Type B pancreatic cell (in vitro differentiated cells): Measurements from ENCODE around the gene TMEM267. TPM values are rescaled to one million over a fixed set of nuclear protein-coding genes. Genes with fewer than 3 reads are reported as not detected.
"Not testable (repeated sequence)": the region's sequence is repeated elsewhere in the genome, so short reads cannot be mapped to it uniquely, and the experiment has no call there.

Experiments used
- DNase-seq: peaks from one replicate; pipeline ENCODE4 v3.0.0; 2021; ENCODE audit warnings: mixed read lengths; ENCODE audit not compliant: unreplicated experiment; ENCODE audit errors: extremely low spot score
- H3K27ac Mint-ChIP-seq: 2 replicates; pipeline ENCODE4 v1.8.0; 2021; ENCODE audit warnings: mild to moderate bottlenecking, mixed read lengths
- H3K27me3 Mint-ChIP-seq: 2 replicates; pipeline ENCODE4 v1.8.0; 2021; ENCODE audit warnings: mixed read lengths
- H3K36me3 Mint-ChIP-seq: 2 replicates; pipeline ENCODE4 v1.8.0; 2021; ENCODE audit warnings: mixed read lengths
- H3K4me1 Mint-ChIP-seq: one replicate; pipeline ENCODE4 v1.8.0; 2021; ENCODE audit warnings: mixed read lengths; ENCODE audit not compliant: unreplicated experiment
- H3K4me3 Mint-ChIP-seq: 2 replicates; pipeline ENCODE4 v1.8.0; 2021; ENCODE audit warnings: mild to moderate bottlenecking, mixed read lengths
- H3K9me3 Mint-ChIP-seq: 2 replicates; pipeline ENCODE4 v1.8.0; 2021; ENCODE audit warnings: mixed read lengths
- CTCF ChIP-seq: fragments of 200-600 bp; sonication (generic); conservative IDR thresholded peaks from 2 replicates; pipeline ENCODE4 v1.5.0; 2021; ENCODE audit warnings: antibody characterized with exemption, mild to moderate bottlenecking
- total RNA-seq: library from RNA; stranded (reverse); gene quantifications from 2 replicates; pipeline ENCODE4 v1.2.1, GENCODE V29; 2021; ENCODE audit warnings: low replicate concordance

TMEM267 gene
- total RNA-seq, 1 donor from 2014 or later = 11.4 TPM

- H3K27ac Mint-ChIP-seq = peak within 1 kb of the TSS; percentile 96
- peak within 1 kb of the TSS; percentile 91 for H3K4me3 Mint-ChIP-seq
- peak; percentile 46 for TF ChIP-seq CTCF
- H3K4me1 Mint-ChIP-seq = peaks cover 19% of the 10 kb centered on the region
- DNase-seq = peak; percentile 95
- no peaks in the 10 kb centered on the region for H3K27me3 Mint-ChIP-seq
- no peaks in the 10 kb centered on the region for H3K9me3 Mint-ChIP-seq
- H3K36me3 Mint-ChIP-seq = peaks cover 11% of the 10 kb centered on the region
Measured at GRCh38 chr5:43514816-43515677, 31.4 kb upstream of the TMEM267 start, which contains the start of gene C5orf34. TSS of gene C5orf34 (minus strand) at chr5:43515148. CDS start at chr5:43509339, 5,809 bp downstream.

GRCh38 chr5:43514471-43514815 is 30.8 kb upstream of the TMEM267 start:
- no peak for DNase-seq
- no peak for TF ChIP-seq CTCF
- no peaks in the 10 kb centered on the region for H3K9me3 Mint-ChIP-seq
- peaks cover 19% of the 10 kb centered on the region for H3K4me1 Mint-ChIP-seq
- peak overlapping the region; percentile 91 for H3K4me3 Mint-ChIP-seq
- H3K27ac Mint-ChIP-seq = peak overlapping the region; percentile 96
- peaks cover 11% of the 10 kb centered on the region for H3K36me3 Mint-ChIP-seq
- no peaks in the 10 kb centered on the region for H3K27me3 Mint-ChIP-seq

GRCh38 chr5:43514025-43514424 is 30.4 kb upstream of the TMEM267 start:
- no peak for TF ChIP-seq CTCF
- Mint-ChIP-seq H3K27ac (peak overlapping the region; percentile 96), H3K36me3 (peaks cover 11% of the 10 kb centered on the region), H3K9me3 (no peaks in the 10 kb centered on the region), H3K4me1 (peaks cover 19% of the 10 kb centered on the region), H3K27me3 (no peaks in the 10 kb centered on the region), H3K4me3 (peak overlapping the region; percentile 91)
- no peak for DNase-seq

GRCh38 chr5:43511062-43511461 is 27.4 kb upstream of the TMEM267 start:
- H3K9me3 Mint-ChIP-seq, DNase-seq, H3K27me3 Mint-ChIP-seq, H3K27ac Mint-ChIP-seq, H3K4me3 Mint-ChIP-seq: not testable (repeated sequence)
- peaks cover 11% of the 10 kb centered on the region for H3K36me3 Mint-ChIP-seq
- peaks cover 19% of the 10 kb centered on the region for H3K4me1 Mint-ChIP-seq

GRCh38 chr5:43498581-43498980 is 14.9 kb upstream of the TMEM267 start:
- Mint-ChIP-seq H3K36me3 (peaks cover 4% of the 10 kb centered on the region), H3K27ac (peak overlapping the region; percentile 87), H3K4me3 (peak overlapping the region; percentile 30), H3K9me3 (peaks cover 6% of the 10 kb centered on the region), H3K27me3 (no peaks in the 10 kb centered on the region), H3K4me1 (no peaks in the 10 kb centered on the region)
- no peak for TF ChIP-seq CTCF
- no peak for DNase-seq

GRCh38 chr5:43497311-43498104 is 13.8 kb upstream of the TMEM267 start:
- Mint-ChIP-seq H3K27ac (peak overlapping the region; percentile 32), H3K4me3 (peak overlapping the region; percentile 53), H3K27me3 (no peaks in the 10 kb centered on the region), H3K4me1 (no peaks in the 10 kb centered on the region), H3K9me3 (peaks cover 6% of the 10 kb centered on the region), H3K36me3 (peaks cover 4% of the 10 kb centered on the region)
- no peak for TF ChIP-seq CTCF
- DNase-seq = no peak
